Liver (tissue), 3 donors: Measurements from ENCODE around the gene SUPT20H.

Experiments used
- ATF3 ChIP-seq: IDR thresholded peaks from 2 replicates; pipeline ENCODE4 v1.6.1; 2016; ENCODE audit warnings: antibody characterized with exemption
- CTCF ChIP-seq: fragments of 150-350 bp; IDR thresholded peaks from 2 replicates; pipeline ENCODE4 v1.5.1; 2017; ENCODE audit warnings: improper control_type of control experiment, low read depth, low read length; ENCODE audit not compliant: missing input control
- GABPA ChIP-seq, 2 donors: IDR thresholded peaks in 1 of 2; conservative IDR thresholded peaks in 1 of 2; 2 replicates each; pipeline ENCODE4 v1.6.1; 2016; ENCODE audit warnings: antibody characterized with exemption in 2 of 2, mild to moderate bottlenecking in 1 of 2, moderate library complexity in 1 of 2
- HNF4G ChIP-seq: IDR thresholded peaks from 2 replicates; pipeline ENCODE4 v1.6.1; 2016; ENCODE audit warnings: antibody characterized with exemption
- NR2F2 ChIP-seq: IDR thresholded peaks from 2 replicates; pipeline ENCODE4 v1.6.1; 2016; ENCODE audit warnings: antibody characterized with exemption
- REST ChIP-seq: IDR thresholded peaks from 2 replicates; pipeline ENCODE4 v1.6.1; 2016; ENCODE audit warnings: antibody characterized with exemption, mild to moderate bottlenecking
- RXRA ChIP-seq, 2 donors: IDR thresholded peaks; 2 replicates each; pipeline ENCODE4 v1.6.1; 2017 to 2018; ENCODE audit warnings: antibody characterized with exemption in 2 of 2, mild to moderate bottlenecking in 1 of 2
- TAF1 ChIP-seq: conservative IDR thresholded peaks from 2 replicates; pipeline ENCODE4 v1.6.1; 2016; ENCODE audit warnings: antibody characterized with exemption, mild to moderate bottlenecking
- YY1 ChIP-seq: IDR thresholded peaks from 2 replicates; pipeline ENCODE4 v1.6.1; 2016; ENCODE audit warnings: antibody characterized with exemption, mild to moderate bottlenecking
- donor health status: healthy.
- donor health status: healthy.

- TF ChIP-seq HNF4G = no peak
- no peak for TF ChIP-seq GABPA (IDR thresholded peaks at IDR 0.05 in 1 of 2, conservative IDR thresholded peaks at IDR 0.05 in 1 of 2)
- peak; percentile 40 for TF ChIP-seq CTCF
- no peak for TF ChIP-seq TAF1
- TF ChIP-seq REST = no peak
- no peak for TF ChIP-seq YY1
- no peak for TF ChIP-seq RXRA (IDR thresholded peaks at IDR 0.05)
- no peak for TF ChIP-seq NR2F2
- TF ChIP-seq ATF3 = no peak
Measured at GRCh38 chr13:36981156-36981743, 78.2 kb downstream of the SUPT20H start.
